IPS DF 6.9 (cell line): ENCODE results near the gene PTPRD.

Source experiments
- DNase-seq: peaks from one replicate; pipeline ENCODE4 v3.0.0-alpha.2; 2013; ENCODE audit warnings: low read depth, low spot score
- H3K27ac ChIP-seq: one replicate; pipeline ENCODE4 v1.5.1; 2013; ENCODE audit warnings: low read length, control low read depth
- H3K27me3 ChIP-seq: 2 replicates; pipeline ENCODE4 v1.6.1; 2013; ENCODE audit warnings: mild to moderate bottlenecking, low read length; ENCODE audit not compliant: control insufficient read depth, insufficient read depth
- H3K36me3 ChIP-seq: 2 replicates; pipeline ENCODE4 v1.6.1; 2013; ENCODE audit warnings: low read length; ENCODE audit not compliant: control insufficient read depth, insufficient read depth
- H3K4me1 ChIP-seq: 2 replicates; pipeline ENCODE4 v1.6.1; 2013; ENCODE audit warnings: low read length; ENCODE audit not compliant: control insufficient read depth, insufficient read depth
- H3K4me3 ChIP-seq: 2 replicates; pipeline ENCODE4 v1.5.1; 2013; ENCODE audit warnings: mild to moderate bottlenecking, low read length
- H3K9me3 ChIP-seq: 2 replicates; pipeline ENCODE4 v1.6.1; 2013; ENCODE audit warnings: low read length, inconsistent platforms; ENCODE audit not compliant: control insufficient read depth, insufficient read depth
- WGBS: extraction: QIAGEN DNeasy Blood & Tissue Kit; methylation state at CpG from one replicate; pipeline ENCODE4 v1.1.7; 2013; ENCODE audit warnings: mixed read lengths, missing lambda C conversion rate; ENCODE audit not compliant: insufficient read length, insufficient coverage; 5-methylcytosine and 5-hydroxymethylcytosine counted together

PTPRD gene

DNA sequence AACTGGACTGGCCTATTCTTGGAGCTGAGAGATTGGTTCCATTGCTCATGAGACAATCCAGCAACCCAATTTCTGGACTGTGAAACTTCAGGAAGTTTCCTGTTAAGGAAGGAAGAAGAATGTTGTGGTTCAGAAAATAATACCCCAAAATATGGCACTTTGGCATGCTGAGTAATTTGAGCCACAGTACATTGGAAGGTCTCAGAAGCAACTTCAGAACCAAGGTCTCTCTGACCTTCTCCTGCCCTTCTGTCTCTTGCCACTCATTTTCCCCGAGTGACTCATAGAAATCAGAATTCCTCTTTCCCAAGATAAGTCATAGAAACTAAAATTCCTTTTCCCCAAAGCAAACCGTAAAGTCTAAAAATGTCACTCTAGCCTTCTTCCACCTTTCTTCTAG is 1366.1 kb downstream of the PTPRD start:
- Histone ChIP-seq H3K36me3 (no peaks in the 10 kb centered on the region), H3K27ac (no peak overlapping the region), H3K27me3 (no peaks in the 10 kb centered on the region), H3K4me1 (no peaks in the 10 kb centered on the region), H3K4me3 (no peak overlapping the region), H3K9me3 (no peaks in the 10 kb centered on the region)
- no CpG with 5 or more reads among the region's 2 CpGs for WGBS
- DNase-seq: no peak

DNA sequence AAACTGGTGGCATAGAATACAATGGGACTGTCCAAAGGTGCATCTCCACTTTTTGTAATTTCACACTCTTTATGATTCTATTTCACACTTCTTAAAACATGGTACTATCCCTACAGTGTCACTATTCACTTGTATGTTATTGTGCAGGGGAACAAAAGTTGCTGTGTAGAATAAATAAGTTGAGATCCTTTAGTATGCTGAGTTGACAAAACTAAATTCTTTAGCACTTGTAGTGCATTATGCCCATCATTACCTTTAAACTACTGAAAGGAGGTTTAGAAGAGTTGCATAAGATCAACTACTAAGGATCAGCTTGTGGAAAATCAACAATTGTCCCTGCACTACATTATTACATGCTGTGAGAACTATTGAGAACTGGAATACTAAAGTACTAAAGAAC is 1380.9 kb downstream of the PTPRD start:
- no peak for DNase-seq
- no peak overlapping the region for H3K27ac ChIP-seq
- no peaks in the 10 kb centered on the region for H3K36me3 ChIP-seq
- no peaks in the 10 kb centered on the region for H3K4me1 ChIP-seq
- H3K27me3 ChIP-seq: no peaks in the 10 kb centered on the region
- no peak overlapping the region for H3K4me3 ChIP-seq
- no peaks in the 10 kb centered on the region for H3K9me3 ChIP-seq

DNA sequence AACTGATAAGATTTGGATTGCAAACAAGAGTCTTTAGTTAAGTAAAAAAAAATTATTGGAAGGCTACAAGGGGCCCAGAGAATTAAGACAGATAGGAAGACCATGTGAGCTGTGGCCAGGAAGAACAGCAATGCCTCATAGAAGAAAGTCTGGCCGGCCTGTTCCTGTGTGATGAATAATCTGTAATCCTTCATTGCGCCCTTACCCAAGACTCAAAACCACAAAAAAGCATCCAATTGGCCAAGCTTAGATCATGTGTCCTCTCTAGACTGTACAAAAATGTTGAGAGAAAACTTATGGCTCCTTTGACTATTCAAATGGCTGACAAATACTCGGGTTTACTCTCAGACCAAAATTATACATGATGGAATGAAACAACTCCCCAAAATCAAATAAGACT is 1383.5 kb downstream of the PTPRD start:
- no peaks in the 10 kb centered on the region for H3K4me1 ChIP-seq
- no CpG with 5 or more reads among the region's 3 CpGs for WGBS
- DNase-seq: no peak
- no peaks in the 10 kb centered on the region for H3K9me3 ChIP-seq
- no peaks in the 10 kb centered on the region for H3K27me3 ChIP-seq
- H3K4me3 ChIP-seq: no peak overlapping the region
- no peaks in the 10 kb centered on the region for H3K36me3 ChIP-seq
- no peak overlapping the region for H3K27ac ChIP-seq

DNA sequence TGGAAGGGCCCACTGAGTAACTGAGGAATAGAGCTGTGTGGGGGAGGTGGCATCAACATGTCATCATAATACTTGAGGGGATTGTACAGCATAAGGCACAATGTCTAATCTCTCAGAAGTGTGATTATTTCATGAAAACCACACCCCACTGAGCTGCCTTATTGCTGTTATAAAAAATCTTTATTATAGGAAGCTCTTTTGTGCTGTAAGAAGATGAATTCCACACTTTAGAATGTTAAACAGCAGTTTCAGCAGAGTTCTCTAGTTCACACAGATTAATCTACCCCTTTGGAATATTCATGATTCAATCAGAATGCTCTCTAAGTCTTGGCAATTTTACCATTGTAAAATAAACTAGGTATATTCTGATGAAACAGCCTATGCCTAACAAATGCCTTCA is 1389.6 kb downstream of the PTPRD start:
- H3K4me1 ChIP-seq: no peaks in the 10 kb centered on the region
- H3K27me3 ChIP-seq: no peaks in the 10 kb centered on the region
- no peaks in the 10 kb centered on the region for H3K36me3 ChIP-seq
- H3K9me3 ChIP-seq: no peaks in the 10 kb centered on the region
- H3K4me3 ChIP-seq: no peak overlapping the region
- DNase-seq: no peak
- no peak overlapping the region for H3K27ac ChIP-seq

GRCh38 chr9:9222730-9223129 is 1390.1 kb downstream of the PTPRD start:
- H3K27ac ChIP-seq: no peak overlapping the region
- H3K4me1 ChIP-seq: no peaks in the 10 kb centered on the region
- no peak for DNase-seq
- no peaks in the 10 kb centered on the region for H3K9me3 ChIP-seq
- H3K4me3 ChIP-seq: no peak overlapping the region
- no peaks in the 10 kb centered on the region for H3K27me3 ChIP-seq
- no peaks in the 10 kb centered on the region for H3K36me3 ChIP-seq
- no CpG with 5 or more reads among the region's 1 CpG for WGBS

DNA sequence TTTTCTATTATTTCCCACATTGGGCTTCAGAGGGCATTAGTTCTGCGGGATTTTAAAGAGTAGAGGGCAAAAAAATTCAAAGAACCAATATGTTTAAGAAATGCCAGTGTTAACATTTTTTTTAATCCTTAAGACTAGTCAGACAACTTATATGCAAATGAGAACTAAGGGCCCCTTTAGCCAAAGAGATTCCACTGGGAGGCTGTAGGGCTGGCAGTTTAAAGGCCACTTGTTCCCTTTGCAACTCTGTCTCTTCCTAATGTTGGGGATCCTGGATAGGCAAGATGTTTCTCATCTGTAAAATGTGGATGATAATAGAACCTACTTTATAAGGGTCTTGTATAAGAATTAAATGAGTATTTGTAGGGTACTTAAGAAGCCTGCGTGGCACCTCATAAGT is 1395.9 kb downstream of the PTPRD start:
- H3K27ac ChIP-seq: no peak overlapping the region

DNA sequence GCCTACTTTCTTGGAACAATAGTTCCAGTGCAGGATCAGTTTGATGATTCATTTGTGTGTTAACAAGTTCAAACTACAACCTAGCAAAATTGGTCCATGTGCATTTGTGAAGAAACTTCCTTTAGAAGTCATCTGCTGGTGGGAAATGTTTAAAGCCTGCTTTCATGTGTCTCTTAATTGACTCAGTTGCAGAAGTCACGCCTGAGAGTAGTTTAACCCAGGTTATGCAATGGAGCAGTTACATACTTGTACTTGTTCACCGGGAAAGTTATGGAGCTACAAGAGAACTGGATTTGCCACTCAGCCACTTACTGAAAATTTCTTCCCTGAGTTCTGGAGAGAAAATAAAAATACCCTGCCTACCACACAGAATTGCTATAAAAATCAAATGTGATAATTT is 1397.8 kb downstream of the PTPRD start:
- Histone ChIP-seq H3K27me3 (no peaks in the 10 kb centered on the region), H3K36me3 (no peaks in the 10 kb centered on the region), H3K27ac (no peak overlapping the region), H3K9me3 (no peaks in the 10 kb centered on the region), H3K4me1 (no peaks in the 10 kb centered on the region), H3K4me3 (no peak overlapping the region)
- DNase-seq: no peak
- no CpG with 5 or more reads among the region's 2 CpGs for WGBS

More for the DNA sequence above, 1395.9 kb downstream of the PTPRD start:
- Histone ChIP-seq H3K36me3 (no peaks in the 10 kb centered on the region), H3K4me3 (no peak overlapping the region), H3K27me3 (no peaks in the 10 kb centered on the region), H3K9me3 (no peaks in the 10 kb centered on the region), H3K4me1 (no peaks in the 10 kb centered on the region)
- no CpG with 5 or more reads among the region's 2 CpGs for WGBS
- no peak for DNase-seq

DNA sequence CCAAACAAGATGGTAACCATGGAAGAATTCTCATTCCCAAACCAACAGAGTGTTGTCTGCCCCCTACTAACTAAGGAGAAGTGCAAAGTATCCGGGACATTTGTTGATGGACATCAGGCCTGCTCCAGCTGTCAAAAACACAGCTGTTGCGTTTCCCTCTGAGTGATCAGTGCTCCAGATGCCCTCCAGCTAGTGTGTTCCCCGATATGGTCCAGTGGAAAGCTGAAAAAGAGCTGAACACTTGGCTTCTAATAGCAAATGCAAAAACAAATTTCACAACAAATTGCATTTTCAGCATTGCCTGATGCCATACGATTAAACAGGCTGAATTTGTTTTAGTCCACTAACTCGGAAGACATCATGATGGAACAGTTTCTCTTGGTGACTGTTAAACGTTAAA is 1398.7 kb downstream of the PTPRD start:
- Histone ChIP-seq H3K36me3 (no peaks in the 10 kb centered on the region), H3K27ac (no peak overlapping the region), H3K4me1 (no peaks in the 10 kb centered on the region), H3K9me3 (no peaks in the 10 kb centered on the region), H3K27me3 (no peaks in the 10 kb centered on the region), H3K4me3 (no peak overlapping the region)
- WGBS: no CpG with 5 or more reads among the region's 6 CpGs
- DNase-seq: no peak

DNA sequence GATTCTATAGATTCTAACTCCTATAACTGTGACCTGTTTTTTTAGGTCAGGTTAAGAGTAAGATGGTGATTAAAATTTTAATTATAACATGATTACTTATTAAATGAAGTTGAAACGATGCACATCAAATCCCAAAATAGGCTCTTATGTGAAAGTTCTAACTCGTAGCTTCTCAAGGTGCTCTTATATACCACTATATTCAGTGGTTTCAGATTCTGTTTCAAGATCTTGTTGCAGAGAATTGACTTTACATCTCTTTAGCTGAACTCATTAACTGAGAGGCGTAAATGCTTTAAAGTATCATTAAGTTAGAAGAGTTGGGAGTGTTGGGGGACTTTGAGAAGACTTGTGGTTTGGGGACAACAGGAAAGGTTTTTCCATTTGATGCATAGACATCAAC is 1399.8 kb downstream of the PTPRD start:
- Histone ChIP-seq H3K27ac (no peak overlapping the region), H3K4me1 (no peaks in the 10 kb centered on the region), H3K36me3 (no peaks in the 10 kb centered on the region), H3K27me3 (no peaks in the 10 kb centered on the region), H3K9me3 (no peaks in the 10 kb centered on the region), H3K4me3 (no peak overlapping the region)
- DNase-seq: no peak
- no CpG with 5 or more reads among the region's 3 CpGs for WGBS

DNA sequence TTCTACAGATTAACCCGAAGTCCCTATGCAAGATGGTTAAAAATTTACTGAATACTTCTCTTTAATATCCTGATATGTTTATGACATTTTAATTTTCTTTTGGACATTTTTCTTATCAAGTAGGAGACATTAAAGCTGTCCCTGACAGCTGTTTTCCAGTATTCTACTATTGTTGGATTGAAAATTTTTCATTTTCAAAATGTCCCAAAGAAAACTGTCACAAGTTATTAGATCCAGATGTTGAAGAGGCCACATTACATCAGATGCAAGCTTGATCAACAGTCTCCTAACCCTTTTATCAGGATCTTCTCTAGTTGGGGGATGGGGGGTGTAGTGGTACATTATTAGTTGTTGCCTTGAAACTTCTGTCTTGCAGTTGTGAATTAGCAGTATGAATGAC is 1410.5 kb downstream of the PTPRD start:
- Histone ChIP-seq H3K27ac (no peak overlapping the region), H3K9me3 (no peaks in the 10 kb centered on the region), H3K4me3 (no peak overlapping the region), H3K27me3 (no peaks in the 10 kb centered on the region), H3K36me3 (no peaks in the 10 kb centered on the region), H3K4me1 (no peaks in the 10 kb centered on the region)
- no peak for DNase-seq
- WGBS: no CpG with 5 or more reads among the region's 1 CpG

DNA sequence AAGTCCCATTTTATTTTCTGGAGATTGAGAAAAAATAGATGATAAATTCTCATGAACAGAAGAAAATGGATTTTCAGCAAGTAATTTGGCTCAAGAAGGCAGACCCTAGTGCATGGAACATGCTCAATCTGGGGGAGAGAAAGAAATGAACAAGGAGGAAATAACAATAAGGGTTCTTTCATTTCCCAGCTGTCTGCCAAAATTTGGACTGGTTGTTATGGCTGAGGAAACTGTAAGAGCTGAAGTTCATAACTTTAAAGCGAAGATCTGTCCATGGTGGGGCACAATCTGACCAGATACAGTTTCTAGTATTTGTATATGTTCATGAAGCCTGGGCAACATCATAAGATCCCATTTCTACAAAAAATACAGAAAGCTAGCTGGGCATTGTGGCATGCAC is 1426.7 kb downstream of the PTPRD start:
- Histone ChIP-seq H3K4me1 (no peaks in the 10 kb centered on the region), H3K4me3 (no peak overlapping the region), H3K36me3 (no peaks in the 10 kb centered on the region), H3K9me3 (no peaks in the 10 kb centered on the region), H3K27ac (no peak overlapping the region), H3K27me3 (no peaks in the 10 kb centered on the region)
- WGBS: no CpG with 5 or more reads among the region's 1 CpG
- no peak for DNase-seq
